NCI-H526 (cell line): Measurements from ENCODE around the gene TSPOAP1.

ENCODE experiments used
- DNase-seq, 2 experiments: peaks; one replicate each; lab custom pipeline; 2025; lab: John Stamatoyannopoulos, UW

TSPOAP1 gene

GRCh38 chr17:58253082-58253481 lies 75.5 kb downstream of the TSPOAP1 start:
- DNase-seq, result no peak

- no peak for DNase-seq
These were observed 76.5 kb downstream of the TSPOAP1 start for GRCh38 chr17:58252141-58252540.
